ENCODE results near the gene SAMD15.
A peak's percentile ranks its signal among the peaks of the same experiment; 100 is the strongest.
"Not testable (repeated sequence)": the region's sequence is repeated elsewhere in the genome, so short reads cannot be mapped to it uniquely, and the experiment has no call there.

The SAMD15 gene

DNA sequence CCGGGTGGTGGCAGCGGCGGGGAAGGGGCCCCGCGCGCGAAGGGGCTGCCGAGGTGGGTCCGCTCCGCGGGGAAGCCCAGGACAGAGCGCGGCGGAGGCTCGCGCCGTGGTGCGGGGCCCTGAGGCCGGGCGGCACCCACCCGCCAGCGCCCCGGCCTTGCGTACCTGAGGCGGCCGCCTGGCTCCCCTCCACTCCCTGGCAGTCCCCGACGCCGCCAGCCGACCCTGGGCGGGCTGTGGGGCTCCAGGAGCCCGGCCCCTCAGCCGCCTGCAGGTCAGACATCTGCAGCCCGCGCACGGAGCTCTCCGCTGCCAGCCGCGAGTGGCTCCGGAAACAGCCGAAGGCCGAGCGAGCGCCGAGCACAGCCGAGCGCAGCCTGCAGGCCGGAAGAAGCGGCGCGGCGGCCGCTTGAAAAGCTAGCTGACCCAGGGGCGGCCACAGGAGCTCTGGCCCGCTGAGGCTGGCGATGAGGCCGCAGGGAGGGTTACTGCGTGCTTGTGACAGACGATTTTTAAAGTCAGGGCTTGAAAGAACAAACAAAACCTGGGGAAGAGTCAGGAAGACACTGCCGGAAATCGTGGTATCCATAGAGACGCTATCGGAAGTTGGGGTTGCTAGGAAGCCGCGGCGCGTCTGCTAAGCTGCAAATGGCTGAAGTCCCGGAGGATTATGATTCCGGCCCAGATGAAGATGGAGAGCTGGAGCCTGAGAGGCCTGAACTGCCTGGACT, at the start of gene SAMD15, which contains the start of gene TMED8:
Gene SAMD15 (plus strand): TSS at position 609 of the 731 bp plus-strand sequence. CDS start 40 bp downstream, at position 649.
Gene TMED8 (minus strand): TSS at position 324 of the 731 bp plus-strand sequence. CDS start 41 bp downstream, at position 283.
- no peak for TF ChIP-seq ZNF274 (IDR thresholded peaks at IDR 0.05; ENCODE audit: low read depth, low read length)
- H3K4me3 ChIP-seq (ENCODE audit: low read length), result peak within 1 kb of the TSS; percentile 78

GRCh38 chr14:77329872-77330271, 47.3 kb upstream of the SAMD15 start:
- H3K4me3 ChIP-seq (ENCODE audit: low read length), result no peak overlapping the region
- no peak for TF ChIP-seq ZNF274 (IDR thresholded peaks at IDR 0.05; ENCODE audit: low read depth, low read length)

DNA sequence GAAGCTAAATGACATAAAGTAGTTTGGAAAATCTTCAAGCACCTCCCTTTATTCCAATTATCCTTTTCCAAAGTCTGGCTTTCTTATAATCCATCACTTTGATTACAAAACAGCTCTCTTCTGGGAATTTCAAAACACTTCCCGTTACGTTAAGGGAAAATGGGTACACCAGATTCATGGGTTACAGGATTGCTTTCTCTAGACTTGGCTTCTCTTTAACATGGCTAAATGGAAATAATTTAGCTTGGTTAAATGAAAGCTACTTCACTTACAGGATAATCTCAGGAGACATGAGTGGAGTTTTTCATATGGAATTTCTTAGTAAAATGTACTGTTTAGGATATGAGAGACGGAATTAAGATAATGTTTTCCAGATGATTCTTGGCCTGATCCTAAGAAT, 41.6 kb upstream of the SAMD15 start:
- no peak overlapping the region for H3K4me3 ChIP-seq (ENCODE audit: low read length)
- TF ChIP-seq ZNF274 (IDR thresholded peaks at IDR 0.05; ENCODE audit: low read depth, low read length), result no peak

- not testable (repeated sequence) for H3K4me3 ChIP-seq (ENCODE audit: low read length)
Measured at GRCh38 chr14:77337255-77337654, 39.9 kb upstream of the SAMD15 start.

DNA sequence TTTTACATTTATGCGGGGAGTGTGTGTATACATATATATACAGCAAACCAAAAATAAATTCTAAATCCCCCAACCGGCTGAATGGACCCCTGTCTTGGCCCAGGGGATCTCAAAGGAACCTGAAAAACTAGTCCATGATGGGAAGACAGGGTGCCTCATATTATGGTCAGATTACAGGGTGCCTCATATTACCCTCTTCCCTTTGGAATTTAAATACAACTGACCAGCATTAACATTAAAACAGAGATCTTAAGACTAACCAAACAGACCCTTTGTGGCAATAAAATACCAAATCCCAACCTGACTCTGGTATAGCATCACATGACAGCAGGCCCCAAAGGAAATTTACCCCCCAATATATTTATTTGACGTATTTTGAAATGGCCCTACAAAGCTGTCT, 39.3 kb upstream of the SAMD15 start:
- H3K4me3 ChIP-seq (ENCODE audit: low read length), result no peak overlapping the region
- TF ChIP-seq ZNF274 (IDR thresholded peaks at IDR 0.05; ENCODE audit: low read depth, low read length), result no peak

DNA sequence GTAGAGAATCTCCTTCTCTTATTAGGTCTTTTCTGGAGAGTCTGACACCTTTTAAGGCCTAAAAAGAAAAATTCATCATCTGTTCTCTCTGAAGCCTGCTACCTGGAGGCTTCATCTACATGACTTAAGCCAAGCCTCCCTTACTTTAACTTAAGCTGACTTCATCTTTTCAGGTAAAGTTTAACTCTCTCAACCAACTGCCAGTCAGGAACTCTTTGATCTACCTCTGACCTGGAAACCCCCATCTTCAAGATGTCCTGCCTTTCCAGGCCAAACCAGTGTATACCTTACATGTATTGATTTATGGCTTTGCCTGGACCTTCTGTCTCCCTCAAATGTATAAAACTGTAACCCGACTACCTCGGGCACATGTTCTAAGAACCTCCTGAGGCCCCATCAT, 38.9 kb upstream of the SAMD15 start:
- no peak overlapping the region for H3K4me3 ChIP-seq (ENCODE audit: low read length)
- TF ChIP-seq ZNF274 (IDR thresholded peaks at IDR 0.05; ENCODE audit: low read depth, low read length), result no peak

GRCh38 chr14:77339407-77339806, 37.8 kb upstream of the SAMD15 start:
- no peak overlapping the region for H3K4me3 ChIP-seq (ENCODE audit: low read length)
- no peak for TF ChIP-seq ZNF274 (IDR thresholded peaks at IDR 0.05; ENCODE audit: low read depth, low read length)

GRCh38 chr14:77340389-77340788, 36.8 kb upstream of the SAMD15 start:
- H3K4me3 ChIP-seq (ENCODE audit: low read length), result no peak overlapping the region
- no peak for TF ChIP-seq ZNF274 (IDR thresholded peaks at IDR 0.05; ENCODE audit: low read depth, low read length)

DNA sequence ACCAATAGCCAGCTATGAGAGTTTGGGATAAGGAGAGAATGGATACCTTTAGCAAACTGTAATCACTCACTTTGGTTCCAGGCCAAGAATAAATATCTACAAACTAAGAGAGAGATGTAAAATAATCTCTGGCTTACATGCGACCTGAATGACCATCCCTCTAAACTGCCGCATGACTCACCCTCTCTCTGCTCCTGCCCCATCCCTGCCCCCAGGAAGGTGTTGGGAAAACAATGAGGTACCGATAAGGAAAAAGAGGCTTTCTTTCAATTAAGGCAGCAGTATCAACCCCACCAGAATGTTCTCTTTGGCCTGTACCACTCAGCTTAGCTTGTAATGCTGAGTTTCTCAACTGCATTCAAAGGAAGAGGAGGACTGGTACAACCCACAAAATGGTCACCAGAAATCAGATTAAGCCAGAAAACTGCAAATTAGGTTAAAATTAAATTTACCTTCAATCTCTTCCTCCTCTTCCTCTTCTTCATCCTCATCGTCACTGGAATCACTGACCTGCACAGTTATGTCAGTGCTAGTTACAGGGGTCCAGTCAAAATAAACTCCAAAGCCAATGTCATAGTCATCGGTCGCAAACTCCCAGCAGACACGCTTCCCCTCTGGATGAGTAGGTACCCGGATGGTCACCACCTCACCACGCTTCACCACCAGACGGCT, 34.3 kb upstream of the SAMD15 start:
- no peak for TF ChIP-seq ZNF274 (IDR thresholded peaks at IDR 0.05; ENCODE audit: low read depth, low read length)
- H3K4me3 ChIP-seq (ENCODE audit: low read length), result no peak overlapping the region

- no peak overlapping the region for H3K4me3 ChIP-seq (ENCODE audit: low read length)
- no peak for TF ChIP-seq ZNF274 (IDR thresholded peaks at IDR 0.05; ENCODE audit: low read depth, low read length)
Measured at GRCh38 chr14:77343662-77344061, 33.5 kb upstream of the SAMD15 start.

DNA sequence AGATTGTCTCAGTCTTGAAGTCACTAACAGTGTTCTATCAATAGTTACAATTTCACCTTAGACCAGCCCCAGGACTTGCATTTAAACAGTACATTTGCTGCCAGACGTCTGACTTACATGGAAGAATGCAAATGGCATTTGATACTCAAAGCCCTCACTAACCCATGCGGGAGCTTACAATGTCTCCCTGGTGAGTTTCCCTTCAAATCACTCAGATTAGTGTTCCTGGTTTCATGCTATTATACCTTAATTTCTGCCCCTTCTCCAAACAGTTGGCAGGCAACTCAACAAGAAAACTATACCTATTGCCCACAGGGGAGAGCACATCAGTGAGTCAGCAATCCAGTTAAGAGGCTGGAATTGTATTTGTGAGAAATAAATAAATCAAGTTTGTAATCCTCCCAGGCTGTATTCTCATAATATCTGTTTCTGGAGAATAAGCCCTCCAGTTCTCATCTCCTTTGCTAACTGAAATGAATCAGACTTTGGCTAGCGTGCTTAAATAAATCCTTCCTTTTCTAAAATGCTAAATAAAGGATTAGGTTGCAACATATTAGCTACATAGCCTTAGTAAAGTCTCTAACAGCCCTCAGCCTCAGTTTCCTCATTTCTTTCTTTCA, 32.7 kb upstream of the SAMD15 start:
- H3K4me3 ChIP-seq (ENCODE audit: low read length), result no peak overlapping the region
- TF ChIP-seq ZNF274 (IDR thresholded peaks at IDR 0.05; ENCODE audit: low read depth, low read length), result no peak

DNA sequence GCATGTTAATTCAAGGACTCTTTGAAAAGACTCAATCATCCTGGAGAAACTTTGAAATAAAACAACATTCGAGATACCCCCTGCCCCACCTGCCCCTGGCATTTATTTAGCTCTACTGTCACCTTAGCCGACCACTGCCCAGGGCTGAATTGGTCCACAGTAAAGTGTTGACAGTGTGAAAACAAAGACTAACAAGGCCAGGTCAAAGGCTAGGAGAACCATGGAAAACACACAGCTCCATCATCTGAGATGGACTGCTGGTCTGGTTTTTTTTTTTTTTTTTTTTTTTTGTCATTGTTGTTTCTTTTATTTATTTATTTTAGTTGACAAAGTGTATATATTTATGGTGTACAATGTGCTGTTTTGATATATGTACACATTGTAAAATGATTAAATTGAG, 30.7 kb upstream of the SAMD15 start:
- TF ChIP-seq ZNF274 (IDR thresholded peaks at IDR 0.05; ENCODE audit: low read depth, low read length), result no peak
- no peak overlapping the region for H3K4me3 ChIP-seq (ENCODE audit: low read length)

DNA sequence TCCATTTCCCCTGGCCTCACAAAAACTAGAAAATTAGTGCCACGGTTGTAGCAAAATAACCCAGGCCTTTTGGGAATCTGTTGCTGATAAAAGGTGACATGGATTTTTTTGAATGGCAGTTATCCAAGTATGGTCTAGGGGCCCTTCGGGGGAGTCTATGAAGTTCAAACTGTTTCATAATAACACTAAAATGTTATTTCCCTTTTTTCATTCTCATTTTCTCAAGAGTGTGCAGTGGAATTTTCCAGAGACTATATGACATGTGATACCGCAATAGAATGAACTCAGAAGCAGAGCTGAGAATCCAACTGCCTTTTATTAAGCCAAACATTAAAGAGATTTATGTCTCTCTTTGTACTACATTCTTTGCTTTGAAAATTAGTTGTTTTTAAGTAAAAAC, 29.4 kb upstream of the SAMD15 start:
- no peak overlapping the region for H3K4me3 ChIP-seq (ENCODE audit: low read length)
- TF ChIP-seq ZNF274 (IDR thresholded peaks at IDR 0.05; ENCODE audit: low read depth, low read length), result no peak

DNA sequence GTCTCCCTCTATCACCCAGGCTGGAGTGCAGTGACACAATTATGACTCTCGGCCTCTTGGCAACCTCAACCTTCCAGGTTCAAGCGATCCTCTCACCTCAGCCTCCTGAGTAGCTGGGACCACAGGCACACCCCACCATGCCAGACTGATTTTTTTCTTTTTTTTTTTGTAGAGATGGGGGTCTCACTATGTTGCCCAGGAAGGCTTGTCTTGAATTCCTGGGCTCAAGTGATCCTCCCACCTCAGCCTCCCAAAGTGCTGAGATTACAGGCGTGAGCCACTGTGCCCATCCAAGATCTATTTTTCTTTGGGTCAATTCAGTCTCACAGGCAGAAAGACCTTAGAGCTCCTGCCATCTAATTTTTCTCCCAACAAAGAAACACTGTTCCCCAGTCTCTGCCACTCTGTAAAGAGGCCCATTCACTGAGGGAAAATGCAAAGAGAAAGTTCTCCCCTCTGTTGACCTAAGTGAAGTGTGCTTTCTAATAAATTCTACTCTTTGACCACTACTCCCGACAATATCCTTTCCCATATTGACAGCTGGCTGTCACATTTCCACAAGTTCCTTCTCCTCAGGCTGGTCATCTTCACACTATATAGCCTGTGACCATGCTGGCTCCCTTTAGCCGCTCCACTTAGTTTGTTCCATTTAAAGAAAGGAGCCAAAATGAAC, 23.6 kb upstream of the SAMD15 start:
- no peak overlapping the region for H3K4me3 ChIP-seq (ENCODE audit: low read length)
- no peak for TF ChIP-seq ZNF274 (IDR thresholded peaks at IDR 0.05; ENCODE audit: low read depth, low read length)

All from GM08714 (cell line).